Measurements from ENCODE around the gene YAF2. TPM values are rescaled to one million over a fixed set of nuclear protein-coding genes. Genes with fewer than 3 reads are reported as not detected.
A peak's percentile ranks its signal among the peaks of the same experiment; 100 is the strongest.

The YAF2 gene
- total RNA-seq, 1 donor from 2014 or later = 88.1 TPM

DNA sequence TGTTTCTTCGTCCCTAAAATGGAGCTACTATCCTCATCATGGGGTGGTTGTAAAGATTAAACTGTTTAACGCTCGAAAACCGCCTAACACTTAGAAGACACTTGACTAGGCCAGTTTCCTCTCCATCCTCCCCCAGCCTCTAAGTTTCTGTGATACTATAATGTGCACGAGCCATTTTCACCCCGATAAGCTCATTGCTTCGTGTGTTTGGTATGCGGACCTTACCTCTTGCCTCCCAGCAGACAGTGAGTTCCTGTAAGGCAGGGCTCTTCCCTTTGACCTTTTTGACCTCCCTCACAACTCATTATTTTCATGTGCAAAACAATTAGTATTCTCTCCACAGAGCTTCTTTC lies 92.9 kb downstream of the YAF2 start:
- Histone ChIP-seq H3K4me1 (peaks cover 39% of the 10 kb centered on the region), H3K36me3 (no peaks in the 10 kb centered on the region), H3K4me3 (peak overlapping the region; percentile 85), H3K27ac (replicated peaks) (peak overlapping the region; percentile 93), H3K27me3 (ENCODE audit: low read depth) (no peaks in the 10 kb centered on the region), H3K9me3 (replicated peaks) (no peaks in the 10 kb centered on the region)
- intact Hi-C loops (cut with micrococcal nuclease) = no loop called here
- TF ChIP-seq, protein P1, sequence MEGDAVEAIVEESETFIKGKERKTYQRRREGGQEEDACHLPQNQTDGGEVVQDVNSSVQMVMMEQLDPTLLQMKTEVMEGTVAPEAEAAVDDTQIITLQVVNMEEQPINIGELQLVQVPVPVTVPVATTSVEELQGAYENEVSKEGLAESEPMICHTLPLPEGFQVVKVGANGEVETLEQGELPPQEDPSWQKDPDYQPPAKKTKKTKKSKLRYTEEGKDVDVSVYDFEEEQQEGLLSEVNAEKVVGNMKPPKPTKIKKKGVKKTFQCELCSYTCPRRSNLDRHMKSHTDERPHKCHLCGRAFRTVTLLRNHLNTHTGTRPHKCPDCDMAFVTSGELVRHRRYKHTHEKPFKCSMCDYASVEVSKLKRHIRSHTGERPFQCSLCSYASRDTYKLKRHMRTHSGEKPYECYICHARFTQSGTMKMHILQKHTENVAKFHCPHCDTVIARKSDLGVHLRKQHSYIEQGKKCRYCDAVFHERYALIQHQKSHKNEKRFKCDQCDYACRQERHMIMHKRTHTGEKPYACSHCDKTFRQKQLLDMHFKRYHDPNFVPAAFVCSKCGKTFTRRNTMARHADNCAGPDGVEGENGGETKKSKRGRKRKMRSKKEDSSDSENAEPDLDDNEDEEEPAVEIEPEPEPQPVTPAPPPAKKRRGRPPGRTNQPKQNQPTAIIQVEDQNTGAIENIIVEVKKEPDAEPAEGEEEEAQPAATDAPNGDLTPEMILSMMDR (IDR thresholded peaks at IDR 0.05; ENCODE audit: borderline replicate concordance) = no peak
- no peak for DNase-seq

DNA sequence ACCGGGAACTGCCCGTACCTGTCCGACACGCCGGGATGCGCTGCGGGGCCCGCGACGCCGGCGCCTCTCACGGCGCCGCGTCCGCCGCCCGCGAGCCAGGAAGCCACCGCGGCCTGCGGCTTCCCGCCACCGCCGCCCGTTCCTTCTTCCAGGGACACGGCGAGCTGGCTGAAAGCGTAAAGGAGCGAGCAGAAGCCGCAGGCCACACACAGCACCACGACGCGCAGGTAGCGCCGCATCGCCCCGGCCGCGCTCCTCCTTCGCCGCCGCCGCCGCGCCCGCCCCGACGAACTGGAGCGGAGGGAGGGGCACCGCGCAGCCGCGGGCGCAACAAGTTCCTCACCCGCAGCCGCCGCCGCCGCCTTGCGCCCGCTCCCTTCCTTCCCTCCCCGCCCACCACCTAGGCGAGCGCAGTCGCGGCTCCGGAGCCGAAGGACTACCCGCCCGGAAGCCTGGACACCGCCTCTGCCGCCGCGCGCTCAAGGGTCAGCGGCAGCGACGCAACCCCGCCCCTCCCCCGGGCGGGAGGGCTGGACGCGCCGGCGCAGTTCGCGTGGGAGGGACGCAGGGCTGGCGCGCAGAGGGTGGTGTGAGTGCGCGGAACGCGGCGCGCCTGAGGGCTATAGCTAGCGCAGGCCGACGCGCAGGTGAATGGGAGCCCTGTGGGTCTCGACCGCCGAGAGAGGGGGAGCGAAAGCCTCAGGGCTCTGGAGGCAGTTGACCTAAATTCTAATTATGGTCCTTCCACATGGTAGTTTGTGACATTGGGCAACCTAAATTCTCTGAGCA lies 93.4 kb downstream of the YAF2 start, which contains the start of gene GXYLT1:
Gene GXYLT1, minus strand, starts transcription at position 467 of the 789 bp plus-strand sequence. Its CDS starts 228 bp downstream, at position 239.
- Histone ChIP-seq H3K27me3 (ENCODE audit: low read depth) (no peaks in the 10 kb centered on the region), H3K4me3 (peak within 1 kb of the TSS; percentile 85), H3K27ac (replicated peaks) (peak within 1 kb of the TSS; percentile 93), H3K36me3 (no peaks in the 10 kb centered on the region), H3K9me3 (replicated peaks) (no peaks in the 10 kb centered on the region), H3K4me1 (peaks cover 39% of the 10 kb centered on the region)
- TF ChIP-seq, protein P1 (IDR thresholded peaks at IDR 0.05; ENCODE audit: borderline replicate concordance) = no peak
- DNase-seq = peak; percentile 93
- intact Hi-C loops (cut with micrococcal nuclease) = no loop called here

- peaks cover 39% of the 10 kb centered on the region for H3K4me1 ChIP-seq
- peak overlapping the region; percentile 93 for H3K27ac ChIP-seq (replicated peaks)
- peak overlapping the region; percentile 85 for H3K4me3 ChIP-seq
- intact Hi-C loops (cut with micrococcal nuclease) = no loop called here
- no peaks in the 10 kb centered on the region for H3K9me3 ChIP-seq (replicated peaks)
- no peak for DNase-seq
- TF ChIP-seq, protein P1 (IDR thresholded peaks at IDR 0.05; ENCODE audit: borderline replicate concordance) = no peak
- no peaks in the 10 kb centered on the region for H3K27me3 ChIP-seq (ENCODE audit: low read depth)
- H3K36me3 ChIP-seq = no peaks in the 10 kb centered on the region
Observed at GRCh38 chr12:42144158-42144407, 94.0 kb downstream of the YAF2 start.

- Histone ChIP-seq H3K27ac (replicated peaks) (peak overlapping the region; percentile 93), H3K36me3 (no peaks in the 10 kb centered on the region), H3K4me1 (peaks cover 39% of the 10 kb centered on the region), H3K27me3 (ENCODE audit: low read depth) (no peaks in the 10 kb centered on the region), H3K9me3 (replicated peaks) (no peaks in the 10 kb centered on the region), H3K4me3 (peak overlapping the region; percentile 85)
- no peak for DNase-seq
- TF ChIP-seq, protein P1 (IDR thresholded peaks at IDR 0.05; ENCODE audit: borderline replicate concordance) = no peak
- intact Hi-C loops (cut with micrococcal nuclease) = no loop called here
Observed at GRCh38 chr12:42143452-42144157, 94.4 kb downstream of the YAF2 start.

DNA sequence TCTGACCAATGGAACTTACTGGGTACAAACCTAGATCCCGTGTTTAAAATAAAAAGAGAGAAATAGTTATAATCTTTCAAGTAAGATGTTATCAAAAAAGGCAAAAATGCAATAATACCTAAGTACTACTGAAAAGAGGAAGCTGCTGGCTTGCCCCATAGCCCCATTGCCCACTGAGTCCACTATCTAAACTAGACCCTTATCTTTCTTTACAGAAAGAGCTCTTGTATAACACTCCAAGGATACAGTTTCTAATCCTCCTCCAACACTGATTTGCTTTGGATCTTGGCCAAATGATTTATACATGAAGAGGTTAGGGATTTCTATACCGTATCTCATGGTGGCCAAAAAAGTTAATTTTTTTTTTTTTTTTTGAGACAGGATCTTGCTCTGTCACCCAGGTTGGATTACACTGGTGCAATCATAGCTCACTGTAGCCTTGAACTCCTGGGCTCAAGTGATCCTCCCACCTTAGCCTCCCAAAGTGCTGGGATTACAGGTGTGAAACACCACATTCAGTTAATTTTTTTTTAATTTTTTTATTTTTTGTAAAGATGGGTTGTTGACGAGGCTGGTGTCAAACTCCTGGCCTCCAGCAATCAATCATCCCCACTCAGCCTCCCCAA lies 96.0 kb downstream of the YAF2 start:
- H3K9me3 ChIP-seq (replicated peaks) = no peaks in the 10 kb centered on the region
- no peak overlapping the region for H3K27ac ChIP-seq (replicated peaks)
- H3K27me3 ChIP-seq (ENCODE audit: low read depth) = no peaks in the 10 kb centered on the region
- H3K4me1 ChIP-seq = peaks cover 39% of the 10 kb centered on the region
- no peak overlapping the region for H3K4me3 ChIP-seq
- TF ChIP-seq, protein P1 (IDR thresholded peaks at IDR 0.05; ENCODE audit: borderline replicate concordance) = no peak
- intact Hi-C loops (cut with micrococcal nuclease) = no loop called here
- no peak for DNase-seq
- H3K36me3 ChIP-seq = no peaks in the 10 kb centered on the region
